ENCODE results near the gene ANKS6.

GRCh38 chr9:98778251-98778650, 18.1 kb downstream of the ANKS6 start:
- TF ChIP-seq ERF (CRISPR knock-in tag; IDR thresholded peaks at IDR 0.05), result no peak
- TF ChIP-seq TCF7 (IDR thresholded peaks at IDR 0.05; ENCODE audit: borderline replicate concordance), result no peak
- no peak for TF ChIP-seq TBL1XR1 (IDR thresholded peaks at IDR 0.05; ENCODE audit: low read length in 2 of 2)
- TF ChIP-seq, protein P1, sequence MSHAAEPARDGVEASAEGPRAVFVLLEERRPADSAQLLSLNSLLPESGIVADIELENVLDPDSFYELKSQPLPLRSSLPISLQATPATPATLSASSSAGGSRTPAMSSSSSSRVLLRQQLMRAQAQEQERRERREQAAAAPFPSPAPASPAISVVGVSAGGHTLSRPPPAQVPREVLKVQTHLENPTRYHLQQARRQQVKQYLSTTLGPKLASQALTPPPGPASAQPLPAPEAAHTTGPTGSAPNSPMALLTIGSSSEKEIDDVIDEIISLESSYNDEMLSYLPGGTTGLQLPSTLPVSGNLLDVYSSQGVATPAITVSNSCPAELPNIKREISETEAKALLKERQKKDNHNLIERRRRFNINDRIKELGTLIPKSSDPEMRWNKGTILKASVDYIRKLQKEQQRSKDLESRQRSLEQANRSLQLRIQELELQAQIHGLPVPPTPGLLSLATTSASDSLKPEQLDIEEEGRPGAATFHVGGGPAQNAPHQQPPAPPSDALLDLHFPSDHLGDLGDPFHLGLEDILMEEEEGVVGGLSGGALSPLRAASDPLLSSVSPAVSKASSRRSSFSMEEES (CRISPR knock-in tag; IDR thresholded peaks at IDR 0.05), result no peak
- TF ChIP-seq STAG1 (CRISPR knock-in tag; IDR thresholded peaks at IDR 0.05; ENCODE audit: borderline replicate concordance), result no peak
- TF ChIP-seq RBM39 (optimal IDR thresholded peaks at IDR 0.05; ENCODE audit: low read depth, low read length), result no peak
- TF ChIP-seq RAD21 (CRISPR knock-in tag; conservative IDR thresholded peaks at IDR 0.05 in 1 of 2, IDR thresholded peaks at IDR 0.05 in 1 of 2), result no peak
- TF ChIP-seq ZNF407 (IDR thresholded peaks at IDR 0.05; ENCODE audit: low read depth), result no peak
- TF ChIP-seq POLR2A (conservative IDR thresholded peaks at IDR 0.05), result no peak

Data from K562 (cell line).